Stimulated activated CD4-positive, alpha-beta T cell treated with anti-CD3 and anti-CD28 coated beads, Interleukin-4, amount 100 ng/mL, for 24 hours (primary cell): ENCODE measurements around the gene PSME1.

Experiments used
- DNase-seq: peaks from one replicate; pipeline ENCODE4 v3.0.0-alpha.2; 2020

The PSME1 gene

GRCh38 chr14:24130717-24131548 is 5.1 kb upstream of the PSME1 start:
- no peak for DNase-seq

GRCh38 chr14:24131549-24131966 is 4.4 kb upstream of the PSME1 start:
- no peak for DNase-seq

GRCh38 chr14:24132061-24132685 is 3.8 kb upstream of the PSME1 start:
- peak; percentile 21 for DNase-seq

- DNase-seq: no peak
These were observed 3.0 kb upstream of the PSME1 start for GRCh38 chr14:24132976-24133375.

DNA sequence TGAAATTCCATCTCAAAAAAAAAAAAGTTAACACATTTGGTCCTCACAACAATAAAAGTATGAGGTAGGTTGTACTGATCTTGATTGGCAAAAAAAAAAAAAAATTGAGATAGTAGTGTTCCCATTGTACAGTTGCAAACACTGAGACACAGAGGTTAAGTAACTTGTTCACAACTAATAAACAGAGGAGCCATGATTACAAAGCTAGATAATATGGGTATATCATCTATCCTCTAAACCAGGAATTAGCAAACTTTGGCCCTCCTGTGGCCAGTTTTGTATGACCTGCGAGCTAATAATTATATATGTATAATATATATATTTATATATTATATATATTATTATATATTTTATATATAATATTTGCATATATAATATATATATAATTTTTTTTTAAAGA is 2.3 kb upstream of the PSME1 start:
- DNase-seq: no peak

DNA sequence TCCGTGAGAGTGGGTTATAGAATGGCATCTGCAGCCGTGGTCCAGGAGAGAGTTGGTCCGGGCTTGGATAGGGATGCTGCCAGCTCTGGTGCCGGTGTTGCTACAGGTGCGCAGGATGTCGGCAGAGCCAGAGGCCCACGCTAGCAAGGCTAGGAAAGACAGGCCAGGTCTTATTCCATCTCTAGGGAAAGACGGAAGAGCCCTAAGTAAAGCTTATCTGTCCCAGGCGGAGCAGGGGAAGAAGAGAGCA is 485 bp upstream of the PSME1 start:
- DNase-seq: no peak

DNA sequence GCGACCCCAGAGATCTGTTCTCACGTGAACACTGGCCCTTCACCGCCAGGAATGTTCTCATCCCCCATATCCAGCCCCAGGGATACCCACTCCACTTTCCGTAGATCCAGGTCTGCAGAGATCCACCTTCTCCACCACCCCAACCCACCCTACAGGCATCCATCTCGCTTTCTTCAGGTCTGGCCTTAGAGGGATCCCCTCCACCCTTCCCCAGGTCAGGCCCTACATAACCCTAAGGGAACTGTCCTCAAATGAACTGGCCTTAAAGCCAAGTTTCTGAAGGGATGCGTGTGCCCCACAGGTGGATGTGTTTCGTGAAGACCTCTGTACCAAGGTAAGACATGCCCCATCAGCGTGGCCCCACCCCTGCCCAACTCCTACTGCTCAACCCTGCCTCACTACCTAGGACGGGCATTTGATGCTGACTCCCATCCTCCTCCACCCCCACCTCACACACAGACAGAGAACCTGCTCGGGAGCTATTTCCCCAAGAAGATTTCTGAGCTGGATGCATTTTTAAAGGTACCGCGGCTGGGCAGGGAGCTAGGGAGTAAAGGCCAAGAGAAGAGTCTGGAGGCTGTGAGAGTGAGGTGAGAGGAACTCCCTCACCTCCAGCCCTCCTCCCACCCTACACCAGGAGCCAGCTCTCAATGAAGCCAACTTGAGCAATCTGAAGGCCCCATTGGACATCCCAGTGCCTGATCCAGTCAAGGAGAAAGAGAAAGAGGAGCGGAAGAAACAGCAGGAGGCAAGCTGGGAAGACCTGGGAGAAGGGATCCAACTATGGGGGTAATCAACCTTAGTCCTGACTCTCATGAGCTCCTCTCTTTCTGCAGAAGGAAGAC is 912 bp downstream of the PSME1 start:
- no peak for DNase-seq

GRCh38 chr14:24137529-24138395 is 1.8 kb downstream of the PSME1 start:
- no peak for DNase-seq

GRCh38 chr14:24138396-24139271 is 2.6 kb downstream of the PSME1 start:
- no peak for DNase-seq

GRCh38 chr14:24139272-24139934 is 3.4 kb downstream of the PSME1 start:
- DNase-seq: peak; percentile 27

DNA sequence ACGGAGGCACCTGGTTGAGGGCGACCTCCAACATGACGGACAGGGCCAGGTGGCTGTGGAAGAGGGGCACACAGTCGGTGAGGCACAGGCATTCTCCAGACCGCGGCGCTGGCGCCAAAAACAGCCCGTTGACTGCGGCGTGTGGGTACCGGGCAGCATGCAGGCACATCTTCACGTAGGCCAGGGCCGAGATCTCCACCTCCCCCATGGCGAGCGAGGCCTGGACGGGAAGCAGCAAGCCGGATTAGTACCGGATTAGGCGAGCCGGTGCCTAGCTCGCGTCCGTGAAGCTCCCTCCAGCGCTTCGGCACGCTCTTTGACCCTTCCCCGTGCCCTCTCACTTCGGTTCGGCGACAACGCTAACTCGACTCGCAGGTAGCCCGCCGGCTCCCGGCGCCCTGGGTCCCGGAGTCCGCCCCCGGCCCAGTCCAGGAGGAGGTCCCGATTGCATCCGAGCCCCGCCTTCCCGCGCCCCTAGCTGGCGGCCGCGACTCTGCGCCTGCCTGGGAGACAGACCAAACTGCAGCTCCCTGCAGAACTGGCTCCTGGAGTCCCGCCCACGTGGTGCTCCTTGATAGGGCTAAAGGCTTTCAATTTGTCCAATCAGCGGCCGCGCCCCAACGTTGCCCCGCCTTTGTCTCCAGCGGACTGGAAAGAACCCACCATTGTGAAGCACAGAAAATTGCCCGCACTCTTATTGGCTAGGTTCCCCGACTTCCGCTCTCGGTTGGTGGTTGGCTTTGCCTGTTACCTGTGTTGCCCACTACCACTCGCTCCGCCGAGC is 5.3 kb downstream of the PSME1 start, which contains the start of gene EMC9:
Gene EMC9 (minus strand): TSS at position 495 of the 784 bp plus-strand sequence. CDS start 287 bp downstream, at position 208.
- peak; percentile 100 for DNase-seq

GRCh38 chr14:24143511-24143910 is 7.5 kb downstream of the PSME1 start:
- no peak for DNase-seq

DNA sequence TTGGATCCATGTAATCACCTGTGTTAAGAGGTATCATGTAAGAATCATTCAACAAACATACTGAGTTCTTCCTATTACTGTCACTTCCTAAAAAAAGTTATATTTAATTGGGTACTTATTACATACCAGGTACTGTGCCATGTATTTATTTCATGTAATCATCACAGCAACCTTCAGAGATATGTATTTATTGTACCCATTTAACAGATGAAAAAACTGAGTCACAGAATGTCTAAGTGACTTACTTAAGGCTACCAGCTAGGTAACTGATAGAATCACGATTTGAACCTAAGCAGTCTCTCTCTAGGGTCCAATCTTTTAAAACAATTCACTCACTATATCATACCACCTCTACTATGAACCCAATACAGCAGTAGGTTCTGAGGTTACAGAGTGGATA is 8.5 kb downstream of the PSME1 start:
- DNase-seq: no peak

GRCh38 chr14:24145219-24145618 is 9.2 kb downstream of the PSME1 start:
- no peak for DNase-seq

GRCh38 chr14:24145690-24146452 is 9.9 kb downstream of the PSME1 start:
- peak; percentile 27 for DNase-seq

DNA sequence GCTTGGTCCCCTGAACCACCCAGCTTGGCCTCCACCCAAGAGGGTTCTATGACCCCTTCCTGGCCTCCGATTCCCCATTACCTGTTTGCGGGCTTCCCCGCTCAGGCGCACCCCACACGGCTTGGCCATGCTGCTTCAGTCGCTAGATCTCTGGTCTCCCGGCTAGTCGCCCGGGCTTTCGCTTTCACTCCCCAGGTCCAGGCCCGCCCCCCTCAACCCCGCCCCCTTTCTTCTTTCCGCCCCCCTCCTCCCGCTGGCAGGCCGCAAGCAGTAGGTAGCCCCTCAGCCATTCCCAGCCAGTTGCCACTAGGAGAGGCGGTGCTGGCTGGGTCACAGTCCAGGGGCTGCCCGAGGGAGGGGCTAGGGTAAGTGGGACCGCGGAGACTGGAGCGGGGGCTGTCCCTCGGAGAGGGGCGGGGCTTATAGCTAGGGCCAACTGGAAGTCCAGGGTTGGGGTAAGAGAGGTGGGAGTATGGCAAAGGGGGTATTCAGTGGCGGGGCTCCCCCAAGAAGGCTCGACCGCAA is 10.5 kb downstream of the PSME1 start, which contains the start of gene PSME2:
Gene PSME2 (minus strand): TSS at position 158 of the 525 bp plus-strand sequence. CDS start 29 bp downstream, at position 129.
- peak; percentile 90 for DNase-seq

DNA sequence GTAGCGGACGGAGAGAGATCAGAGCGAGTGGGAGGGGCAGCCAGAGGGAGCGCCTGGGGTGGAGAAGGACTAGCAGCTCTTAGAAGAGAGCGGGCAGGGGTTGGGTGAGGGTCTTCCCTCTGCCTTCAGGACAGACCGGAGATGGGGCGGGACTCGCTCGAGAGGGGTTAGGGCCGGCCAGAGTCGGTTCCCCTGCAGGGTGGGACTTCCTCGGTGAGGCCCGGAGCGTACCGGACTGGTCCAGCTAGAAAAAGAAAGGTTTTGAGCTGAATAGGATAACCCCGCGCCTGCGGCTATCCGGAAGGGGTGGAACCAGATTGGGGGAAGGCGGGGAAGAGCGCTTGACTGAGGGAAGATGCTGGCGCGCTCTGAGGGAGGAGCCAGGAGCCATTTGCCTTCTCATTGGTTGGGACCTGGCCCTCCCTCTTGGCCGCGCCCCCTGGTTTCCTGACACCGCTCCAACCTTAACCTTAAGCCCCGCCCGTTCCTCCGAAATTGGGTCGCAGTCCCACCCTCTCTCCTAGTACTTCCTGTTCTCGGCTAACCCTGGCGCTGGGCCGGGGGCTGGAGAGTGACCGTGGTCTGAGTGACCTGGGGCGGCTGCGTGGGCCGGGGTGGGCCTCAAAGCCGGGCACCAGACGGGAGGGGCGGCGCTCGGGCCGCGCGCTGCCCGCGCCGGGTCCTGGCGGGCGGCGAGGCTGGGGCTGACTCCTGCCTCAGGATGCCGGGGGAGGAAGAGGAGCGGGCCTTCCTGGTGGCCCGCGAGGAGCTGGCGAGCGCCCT is 11.2 kb downstream of the PSME1 start, which contains the start of gene RNF31:
Gene RNF31 (plus strand): TSS at position 521 of the 783 bp plus-strand sequence. CDS start 201 bp downstream, at position 722.
- peak; percentile 99 for DNase-seq
